Cerebellar cortex (tissue), 1 donor: Measurements from ENCODE around the gene POU6F2.
"Not testable (repeated sequence)": the region's sequence is repeated elsewhere in the genome, so short reads cannot be mapped to it uniquely, and the experiment has no call there.

Experiments used
- DNase-seq: peaks from one replicate; pipeline ENCODE4 v3.0.0-alpha.2; 2015; ENCODE audit warnings: low spot score

The POU6F2 gene

DNA sequence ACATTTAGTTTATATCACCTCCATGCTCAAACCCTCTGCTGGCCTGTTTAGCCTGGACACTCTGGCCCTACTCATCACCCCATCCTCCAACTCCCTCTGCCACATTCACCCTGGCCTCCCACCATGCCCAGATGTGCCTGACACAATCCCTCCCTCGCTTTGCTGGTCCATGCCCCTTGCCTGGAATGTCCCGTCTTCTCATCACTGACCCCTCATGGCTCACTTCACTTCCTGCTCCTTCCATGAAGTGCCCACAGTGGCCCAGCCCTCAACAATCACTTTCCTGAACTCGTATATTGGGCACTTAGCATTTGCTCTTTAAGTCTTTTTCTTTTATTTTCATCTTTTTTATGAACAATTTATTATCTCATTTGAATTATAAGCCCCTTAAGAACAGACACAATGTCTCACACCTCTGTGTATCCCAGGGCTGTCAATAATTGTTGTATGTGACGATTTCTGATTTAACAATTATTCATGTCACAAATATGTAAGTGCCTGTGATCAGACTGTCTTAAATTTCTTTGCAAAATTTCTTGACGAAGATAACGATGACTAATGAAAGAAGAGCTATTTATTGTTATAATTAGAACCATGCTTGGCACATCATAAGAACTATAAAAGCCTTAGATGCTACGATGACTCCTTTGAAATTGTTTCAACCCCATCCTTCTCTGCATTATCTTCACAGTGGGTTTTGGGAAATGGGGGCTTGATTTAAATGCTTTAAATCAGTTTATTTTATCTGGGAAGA is 378.6 kb downstream of the POU6F2 start:
- no peak for DNase-seq

- no peak for DNase-seq
These were observed 379.9 kb downstream of the POU6F2 start for GRCh38 chr7:39357648-39358047.

GRCh38 chr7:39360038-39360437 is 382.3 kb downstream of the POU6F2 start:
- DNase-seq, result no peak

DNA sequence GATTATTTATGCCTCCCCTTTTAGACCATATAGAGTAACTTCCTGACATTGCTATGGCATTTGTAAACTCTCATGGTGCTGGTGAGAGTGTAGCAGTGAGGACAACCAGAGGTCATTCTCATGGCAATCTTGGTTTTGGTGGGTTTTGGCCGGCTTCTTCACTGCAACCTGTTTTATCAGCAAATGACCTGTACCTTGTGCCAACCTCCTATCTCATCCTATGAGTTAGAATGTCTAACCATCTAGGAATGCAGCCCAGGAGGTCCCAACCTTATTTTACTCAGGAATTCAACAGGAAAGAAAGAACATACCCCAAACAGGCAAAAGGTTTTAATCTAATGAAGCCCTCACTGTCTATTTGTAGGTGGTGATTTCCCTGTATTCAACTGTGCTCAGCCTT is 383.1 kb downstream of the POU6F2 start:
- DNase-seq, result no peak

GRCh38 chr7:39365751-39366295 is 388.1 kb downstream of the POU6F2 start:
- DNase-seq, result no peak

DNA sequence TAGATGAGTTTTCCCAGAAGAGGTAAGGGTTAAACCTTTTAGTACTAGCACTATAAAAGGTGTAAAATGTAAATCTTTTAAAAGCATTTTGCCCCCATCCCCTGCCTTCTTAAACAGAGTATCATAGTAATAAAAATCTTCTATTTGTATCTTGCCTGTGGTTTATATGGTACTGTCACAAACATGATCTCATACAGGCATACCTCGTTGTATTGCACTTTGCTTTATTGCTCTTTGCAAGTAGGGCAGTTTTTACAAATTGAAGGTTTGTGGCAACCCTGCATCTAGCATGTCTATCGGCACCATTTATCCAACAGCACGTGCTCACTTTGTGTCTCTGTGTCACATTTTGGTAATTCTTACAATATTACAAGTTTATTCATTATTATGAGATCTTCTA is 389.7 kb downstream of the POU6F2 start:
- no peak for DNase-seq

DNA sequence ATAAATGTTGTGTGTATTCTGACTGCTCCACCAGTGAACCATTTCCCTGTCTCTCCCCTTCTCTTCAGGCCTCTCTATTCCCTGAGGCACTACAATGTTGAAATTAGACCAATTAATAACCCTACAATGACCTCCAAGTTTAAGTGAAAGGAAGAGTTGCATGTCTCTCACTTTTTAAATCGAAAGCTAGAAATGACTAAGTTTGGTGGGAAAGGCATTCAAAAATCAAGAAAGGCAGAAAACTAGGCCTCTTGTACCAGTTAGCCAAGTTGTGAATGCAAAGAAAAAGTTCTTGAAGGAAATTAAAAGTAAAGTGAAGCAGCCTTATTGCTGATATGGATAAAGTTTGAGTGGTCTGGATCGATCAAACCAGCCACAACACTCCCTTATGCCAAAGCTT is 390.2 kb downstream of the POU6F2 start:
- no peak for DNase-seq

- DNase-seq, result no peak
These were observed 394.7 kb downstream of the POU6F2 start for GRCh38 chr7:39372383-39372782.

DNA sequence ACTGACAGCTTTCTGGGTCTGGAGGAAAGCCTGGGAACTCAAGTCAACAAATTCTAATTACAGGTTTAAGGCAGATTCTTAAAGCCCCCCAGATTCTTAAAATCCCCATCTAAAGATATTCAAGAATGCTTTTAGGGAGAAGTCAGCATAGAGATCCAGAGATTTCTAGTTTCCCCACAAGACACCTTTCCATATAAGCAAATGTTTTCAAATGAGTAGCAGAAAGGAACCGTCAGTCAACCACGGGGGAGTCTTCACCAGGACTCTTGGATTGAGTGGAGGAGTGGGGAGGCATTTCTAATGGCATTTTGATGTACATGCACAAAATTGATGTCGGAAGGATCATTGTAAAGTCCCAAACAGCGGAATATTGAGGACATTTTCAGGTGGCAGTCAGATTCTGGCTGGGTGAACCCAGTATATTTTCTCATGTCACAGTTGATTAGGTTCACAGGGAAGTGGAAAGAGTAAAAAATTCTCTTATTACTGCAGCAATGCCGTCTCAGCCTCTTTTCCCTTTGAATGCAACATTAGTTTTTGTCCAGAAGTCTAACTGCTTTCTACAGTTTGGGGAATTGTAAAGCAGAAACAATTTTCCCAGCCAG is 396.8 kb downstream of the POU6F2 start:
- DNase-seq, result no peak

DNA sequence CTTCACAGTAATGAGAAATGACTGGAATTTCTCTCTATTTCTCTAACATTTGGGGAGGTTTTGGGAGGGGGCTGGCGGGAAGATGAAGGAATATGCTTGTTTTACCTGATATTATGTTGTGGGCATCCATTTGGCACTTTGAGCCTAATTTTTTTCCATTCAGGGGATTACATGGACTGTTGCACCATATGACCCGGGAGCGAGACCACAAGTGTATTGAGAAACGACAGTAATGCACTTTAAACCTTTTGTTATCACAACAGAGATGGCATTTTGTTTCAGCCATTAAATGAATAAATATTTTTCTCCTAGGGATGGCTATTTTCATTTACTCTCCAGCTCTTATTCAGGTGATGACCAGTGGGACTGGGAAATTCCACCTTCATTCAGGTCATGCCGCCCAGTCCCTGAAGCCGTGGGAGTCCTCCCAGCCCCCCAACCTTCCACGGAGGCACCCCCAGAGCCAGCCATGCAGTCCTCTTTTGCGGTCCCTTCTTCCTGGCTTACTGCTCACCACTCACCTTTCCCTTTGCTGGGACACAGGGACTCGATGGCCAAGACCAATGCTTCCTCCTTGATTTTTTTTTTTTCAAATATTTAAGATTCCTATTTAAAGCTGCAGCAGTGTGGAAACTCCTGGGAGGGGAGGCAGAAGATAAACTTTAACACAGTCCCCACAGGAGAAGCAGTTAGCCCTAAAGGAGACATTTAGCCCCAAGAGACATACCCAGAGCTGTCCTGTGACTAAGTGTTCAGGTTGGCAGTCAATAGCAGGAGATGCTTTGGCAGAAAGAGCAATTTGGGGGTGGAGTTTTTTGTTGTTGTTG is 397.6 kb downstream of the POU6F2 start:
- no peak for DNase-seq

DNA sequence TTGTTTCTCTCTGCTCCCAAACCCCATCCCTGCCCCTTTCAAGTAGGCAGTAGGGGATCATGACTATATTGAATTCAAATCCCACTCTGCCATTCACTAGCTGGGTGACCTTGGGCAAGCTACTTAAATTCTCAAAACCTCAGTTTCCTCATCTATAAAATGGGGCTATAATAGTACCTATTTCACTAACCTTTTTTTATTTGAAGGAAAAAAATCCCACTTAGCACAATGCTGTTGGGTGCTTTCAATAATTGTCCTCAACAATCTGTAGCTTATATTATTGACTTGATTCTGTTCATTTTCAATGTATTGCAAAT is 398.1 kb downstream of the POU6F2 start:
- no peak for DNase-seq

DNA sequence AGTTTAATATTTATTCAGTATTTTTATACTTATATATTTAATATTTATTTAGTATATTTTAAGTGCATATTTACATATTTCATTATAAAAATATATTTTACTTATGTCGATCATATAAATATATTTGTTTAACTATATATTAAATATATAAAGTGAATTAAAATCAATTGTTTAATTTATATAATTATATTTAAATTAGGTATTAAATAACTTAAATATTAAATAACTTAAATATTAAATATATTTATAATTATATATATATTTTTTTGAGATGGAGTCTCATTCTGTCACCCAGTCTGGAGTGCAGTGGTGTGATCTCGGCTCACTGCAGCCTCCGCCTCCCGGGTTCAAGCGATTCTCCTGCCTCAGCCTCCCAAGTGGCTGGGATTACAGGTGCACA is 399.2 kb downstream of the POU6F2 start:
- not testable (repeated sequence) for DNase-seq

DNA sequence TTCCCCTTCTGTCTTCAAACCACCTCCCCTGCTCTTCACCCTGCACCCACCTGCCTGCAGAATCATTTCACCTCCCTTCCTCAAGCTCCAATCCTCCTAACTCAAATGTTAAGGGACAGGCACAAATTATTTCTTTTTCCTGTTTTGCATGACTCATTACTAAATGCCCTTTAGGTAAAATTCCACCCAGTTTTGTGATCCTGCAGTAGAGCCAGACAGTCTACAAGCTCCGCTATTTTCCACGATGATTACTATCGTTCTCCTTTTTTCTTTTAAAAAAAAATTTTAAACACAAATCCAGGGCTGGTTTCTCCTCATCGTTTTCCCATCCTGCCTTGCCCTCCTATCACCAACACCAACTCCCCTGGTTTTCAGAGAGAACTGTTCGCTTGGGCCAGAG is 401.7 kb downstream of the POU6F2 start:
- DNase-seq, result no peak

- no peak for DNase-seq
These were observed 405.4 kb downstream of the POU6F2 start for GRCh38 chr7:39383136-39383535.

- no peak for DNase-seq
These were observed 406.7 kb downstream of the POU6F2 start for GRCh38 chr7:39384386-39384785.

GRCh38 chr7:39386718-39387117 is 409.0 kb downstream of the POU6F2 start:
- no peak for DNase-seq

DNA sequence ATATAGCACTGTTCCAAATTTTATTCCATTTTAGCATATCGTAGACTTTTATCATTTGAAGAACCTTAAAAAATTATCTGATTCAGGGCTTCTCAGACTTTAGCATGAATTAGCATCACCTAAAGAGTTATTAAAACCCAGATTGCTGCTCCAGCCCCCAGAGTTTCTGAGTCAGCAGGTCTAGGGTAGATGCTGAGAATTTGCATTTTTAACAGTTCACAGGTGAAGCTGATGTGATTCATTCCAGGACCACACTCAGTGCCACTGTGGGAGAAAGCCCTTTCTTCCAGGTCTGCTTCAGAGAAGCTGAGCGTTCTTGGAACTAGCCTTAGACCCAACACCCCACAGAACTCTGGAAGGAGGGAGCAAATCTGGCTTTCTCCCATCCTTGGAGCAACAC is 414.4 kb downstream of the POU6F2 start:
- DNase-seq, result no peak

DNA sequence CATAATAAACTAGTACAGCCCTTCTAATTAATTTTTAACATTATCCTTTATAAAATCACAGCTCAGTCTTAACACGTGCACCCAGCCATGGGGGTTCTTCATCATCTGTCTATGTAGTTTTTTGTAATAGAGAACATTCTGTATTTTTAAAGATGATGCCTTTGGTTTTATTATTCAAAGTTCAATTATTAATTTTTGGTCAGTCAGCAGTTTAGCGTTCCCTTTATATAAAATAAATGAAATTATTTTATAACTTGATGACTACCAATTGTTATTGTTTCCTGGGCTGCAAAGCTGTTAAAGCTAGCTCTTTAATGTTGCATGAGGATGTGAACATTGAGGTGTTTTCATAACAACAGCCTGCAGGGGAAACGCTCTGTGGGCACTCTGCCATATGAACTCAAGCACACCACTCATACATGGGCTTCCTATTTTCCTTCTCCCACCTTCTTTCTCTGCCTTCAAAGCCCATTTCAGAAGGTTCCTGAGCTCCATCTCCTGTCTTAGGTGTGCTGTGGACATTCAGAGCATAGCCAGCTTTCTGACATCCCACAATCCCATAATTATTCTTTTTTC is 416.5 kb downstream of the POU6F2 start:
- no peak for DNase-seq

DNA sequence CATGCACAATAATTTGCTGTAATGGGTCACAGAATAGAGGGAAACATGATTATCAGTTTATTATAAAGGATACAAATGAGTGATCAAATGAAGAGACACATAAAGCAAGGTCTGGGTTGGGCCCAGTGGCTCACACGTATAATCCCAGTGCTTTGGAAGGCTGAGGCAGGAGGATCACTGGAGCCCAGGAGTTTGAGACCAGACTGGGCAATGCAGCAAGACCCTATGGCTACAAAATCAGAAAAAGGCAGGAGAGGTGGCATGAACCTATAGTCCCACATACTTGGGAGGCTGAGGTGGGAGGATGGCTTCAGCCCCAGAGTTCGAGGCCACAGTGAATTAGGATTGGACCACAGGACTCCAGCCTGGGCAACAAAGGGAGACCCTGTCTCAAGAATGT is 421.7 kb downstream of the POU6F2 start:
- no peak for DNase-seq

DNA sequence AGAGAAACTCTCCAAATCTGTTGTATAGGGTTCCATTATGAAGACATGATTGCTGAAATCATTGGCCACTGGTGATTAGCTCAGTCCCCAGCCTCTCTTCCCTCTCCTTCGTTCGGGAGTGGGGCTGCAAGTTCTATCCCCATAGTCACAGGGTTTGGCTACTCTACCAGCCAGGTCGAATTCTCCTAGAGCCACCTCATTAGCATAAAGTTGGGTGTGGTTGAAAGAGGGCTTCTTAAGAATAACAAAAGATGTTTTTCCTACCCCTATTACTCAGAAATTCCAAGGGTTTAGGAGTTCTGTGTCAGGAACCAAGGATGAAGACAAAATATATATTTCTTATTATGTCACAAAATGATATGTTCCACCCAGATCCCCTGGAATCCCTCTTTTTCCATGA is 422.3 kb downstream of the POU6F2 start:
- DNase-seq, result no peak

DNA sequence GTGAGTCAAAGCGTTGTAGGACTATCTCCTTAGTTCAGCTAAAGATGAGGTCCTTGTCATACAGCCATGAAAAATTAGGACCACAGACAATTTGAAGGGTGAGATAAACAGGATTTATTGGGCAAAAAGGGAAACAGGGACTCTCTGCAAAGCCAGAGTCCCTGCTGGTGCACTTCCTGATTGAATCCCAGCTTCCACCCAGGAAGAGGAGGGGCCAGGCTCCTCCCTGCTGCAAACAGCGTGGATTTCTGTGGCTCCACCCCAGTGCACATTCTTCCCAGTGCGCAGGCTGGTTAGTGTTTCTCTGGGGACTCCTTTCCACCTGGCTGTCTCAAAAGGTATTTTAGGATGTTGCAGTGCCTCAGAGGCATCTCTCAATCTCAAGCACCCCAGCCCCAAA is 423.1 kb downstream of the POU6F2 start:
- no peak for DNase-seq

DNA sequence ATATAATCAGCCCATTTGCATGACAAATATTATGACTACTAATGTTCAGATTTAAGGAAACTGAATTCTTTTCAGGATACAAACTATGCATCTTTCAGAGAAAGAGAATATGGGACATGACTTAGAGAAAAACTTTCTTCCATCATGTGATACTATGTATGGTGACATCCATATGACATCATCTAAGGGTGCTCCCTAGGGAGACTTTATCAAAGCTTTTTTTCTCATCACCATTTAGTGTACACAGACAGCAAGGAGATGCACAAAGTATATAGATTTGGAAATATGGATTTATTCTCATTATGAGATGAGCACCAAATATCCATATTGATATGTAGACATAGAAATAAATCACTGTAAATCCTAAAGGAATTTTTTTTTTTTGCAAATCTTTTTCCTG is 424.3 kb downstream of the POU6F2 start:
- DNase-seq, result no peak

- DNase-seq, result no peak
These were observed 427.2 kb downstream of the POU6F2 start for GRCh38 chr7:39404907-39405306.
